GM12865 (cell line): ENCODE results near the gene GAREM1.

Experiments used
- DNase-seq: peaks from one replicate; pipeline ENCODE4 v3.0.0; 2010; ENCODE audit warnings: low read depth
- H3K4me3 ChIP-seq: 2 replicates; pipeline ENCODE4 v1.5.1; 2011; ENCODE audit warnings: mild to moderate bottlenecking, low read depth, low read length, control low read depth
- CTCF ChIP-seq: IDR thresholded peaks from 2 replicates; pipeline ENCODE4 v1.5.1; 2011; ENCODE audit warnings: low read length, control low read depth, low read depth, inconsistent platforms; ENCODE audit not compliant: insufficient read depth; ENCODE audit errors: missing control alignments

The GAREM1 gene

GRCh38 chr18:32418148-32418547 lies 52.5 kb downstream of the GAREM1 start:
- TF ChIP-seq CTCF: no peak
- no peak overlapping the region for H3K4me3 ChIP-seq
- DNase-seq: no peak

- no peak overlapping the region for H3K4me3 ChIP-seq
- no peak for DNase-seq
- TF ChIP-seq CTCF: no peak
These were observed 65.1 kb downstream of the GAREM1 start for GRCh38 chr18:32405588-32405987.

- H3K4me3 ChIP-seq: no peak overlapping the region
- no peak for DNase-seq
- no peak for TF ChIP-seq CTCF
These were observed 69.1 kb downstream of the GAREM1 start for GRCh38 chr18:32401621-32402020.

- TF ChIP-seq CTCF: no peak
- DNase-seq: no peak
- no peak overlapping the region for H3K4me3 ChIP-seq
These were observed 77.3 kb downstream of the GAREM1 start for GRCh38 chr18:32393407-32393806.

- no peak for DNase-seq
- no peak for TF ChIP-seq CTCF
These were observed 79.6 kb downstream of the GAREM1 start for GRCh38 chr18:32391126-32391525.

GRCh38 chr18:32389858-32390257 lies 80.8 kb downstream of the GAREM1 start:
- DNase-seq: no peak
- H3K4me3 ChIP-seq: no peak overlapping the region
- TF ChIP-seq CTCF: no peak

More at GRCh38 chr18:32391126-32391525, 79.6 kb downstream of the GAREM1 start:
- H3K4me3 ChIP-seq: no peak overlapping the region

- no peak for TF ChIP-seq CTCF
- no peak for DNase-seq
- no peak overlapping the region for H3K4me3 ChIP-seq
These were observed 81.5 kb downstream of the GAREM1 start for GRCh38 chr18:32389191-32389590.
